RKO (cell line): Measurements from ENCODE around the gene ABO.
A peak's percentile ranks its signal among the peaks of the same experiment; 100 is the strongest.
"Not testable (repeated sequence)": the region's sequence is repeated elsewhere in the genome, so short reads cannot be mapped to it uniquely, and the experiment has no call there.

Experiments used
- DNase-seq: peaks from one replicate; pipeline ENCODE4 v3.0.0-alpha.2; 2016; ENCODE audit warnings: low spot score

ABO gene

GRCh38 chr9:133242241-133242640, 32.8 kb downstream of the ABO start:
- DNase-seq = no peak

- DNase-seq = no peak
Observed at GRCh38 chr9:133239533-133240090, 35.4 kb downstream of the ABO start.

GRCh38 chr9:133238851-133239532, 36.0 kb downstream of the ABO start:
- peak; percentile 36 for DNase-seq

GRCh38 chr9:133238272-133238850, 36.6 kb downstream of the ABO start:
- DNase-seq = no peak

DNA sequence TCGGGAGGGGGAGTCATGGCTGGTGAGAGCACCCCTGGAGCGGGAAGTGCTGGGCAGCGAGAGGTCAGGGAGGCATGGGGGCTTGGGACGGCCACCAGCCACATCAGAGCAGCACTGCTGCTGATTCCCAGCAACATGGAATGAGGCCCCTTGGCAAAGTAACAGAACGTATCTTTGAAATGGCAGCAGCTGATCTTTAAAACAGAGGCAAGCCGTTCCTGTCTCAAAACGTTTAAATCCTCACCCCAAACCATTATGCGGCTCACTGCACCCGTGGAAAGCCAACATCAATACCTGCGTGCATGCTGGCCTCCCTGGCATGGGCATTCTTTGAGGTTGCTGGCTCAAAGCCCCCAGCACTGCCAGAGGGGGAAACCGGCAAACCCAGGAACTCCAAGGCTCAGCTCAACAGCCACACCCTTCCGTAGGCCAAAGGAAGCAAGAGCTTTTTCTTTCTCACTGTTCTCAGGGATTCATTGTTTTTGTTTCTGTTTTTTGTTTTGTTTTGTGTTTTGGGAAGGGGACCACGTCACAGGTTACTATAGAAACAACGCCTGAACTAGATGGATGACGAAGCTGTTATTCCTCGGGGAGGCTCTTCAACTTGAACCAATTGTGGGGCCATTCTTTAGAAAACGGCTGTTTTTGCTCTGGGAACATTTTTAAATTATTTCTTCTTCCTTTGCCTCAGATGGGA, 37.8 kb downstream of the ABO start:
- no peak for DNase-seq

DNA sequence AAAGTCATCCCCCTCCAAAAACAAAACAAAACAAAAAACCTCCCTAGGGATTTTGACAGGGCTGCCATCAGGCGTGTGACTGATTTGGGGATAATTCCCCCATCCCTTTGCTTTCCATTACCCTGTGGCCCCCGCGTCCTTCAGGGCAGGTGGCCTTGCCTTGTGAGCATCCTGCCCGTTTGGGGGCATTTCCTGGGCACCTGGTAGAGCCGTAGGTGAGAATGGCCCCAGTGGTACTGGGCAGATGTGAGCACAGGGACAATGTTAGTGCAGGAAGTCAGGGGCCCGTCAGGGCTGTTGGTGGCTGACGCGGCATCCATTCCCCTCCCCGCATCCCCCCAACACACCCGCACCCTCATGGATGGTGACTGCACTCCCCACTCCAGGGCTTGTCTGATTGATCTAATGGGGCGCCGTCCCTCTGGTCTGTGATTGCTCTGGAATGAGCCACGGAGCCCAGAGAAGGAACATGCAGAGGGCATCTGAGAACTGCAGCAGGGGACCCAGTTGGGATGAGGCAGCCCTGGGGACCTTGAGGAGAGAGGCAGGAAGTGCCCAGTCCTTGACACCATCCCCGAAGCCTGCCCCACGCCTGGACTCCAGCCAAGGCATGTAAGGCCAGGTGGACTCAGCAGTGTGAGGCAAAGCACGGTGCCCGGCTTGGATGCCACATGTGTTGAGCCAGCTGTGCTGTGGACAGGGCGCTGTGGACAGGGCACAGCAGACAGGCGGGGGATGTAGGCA, 38.5 kb downstream of the ABO start:
- not testable (repeated sequence) for DNase-seq

DNA sequence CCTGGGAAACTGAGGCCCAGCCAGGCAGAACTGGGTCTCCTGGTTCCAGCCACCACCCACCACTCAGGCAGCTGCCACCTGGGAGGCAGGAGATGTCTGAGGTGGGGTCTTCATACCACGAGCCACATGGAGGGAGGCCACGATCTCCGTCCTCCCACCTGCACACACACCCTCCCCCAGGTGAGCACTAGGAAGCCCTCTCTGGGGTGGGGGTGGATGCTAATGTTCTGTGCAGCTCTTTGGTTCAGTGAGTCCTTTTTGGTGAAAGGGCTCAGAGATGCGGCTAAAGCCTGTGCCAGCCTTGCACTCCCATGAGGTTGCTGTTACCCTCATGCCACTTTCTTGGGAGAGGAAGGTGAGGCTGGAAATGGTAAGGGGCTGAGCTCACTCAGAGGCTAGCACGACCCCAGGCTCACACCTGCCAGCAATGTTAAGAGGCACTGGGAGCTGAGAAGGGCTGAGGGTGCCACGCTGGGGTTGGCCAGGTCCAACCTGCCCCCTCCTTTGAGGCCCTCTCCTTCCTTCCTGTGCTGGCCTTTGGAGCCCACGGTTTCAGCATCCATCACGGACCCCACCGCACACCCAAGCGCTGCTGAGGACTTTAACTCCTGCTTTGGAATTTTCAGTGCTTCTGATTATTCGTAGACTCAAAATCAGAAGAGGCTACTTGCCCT, 39.3 kb downstream of the ABO start:
- no peak for DNase-seq

DNA sequence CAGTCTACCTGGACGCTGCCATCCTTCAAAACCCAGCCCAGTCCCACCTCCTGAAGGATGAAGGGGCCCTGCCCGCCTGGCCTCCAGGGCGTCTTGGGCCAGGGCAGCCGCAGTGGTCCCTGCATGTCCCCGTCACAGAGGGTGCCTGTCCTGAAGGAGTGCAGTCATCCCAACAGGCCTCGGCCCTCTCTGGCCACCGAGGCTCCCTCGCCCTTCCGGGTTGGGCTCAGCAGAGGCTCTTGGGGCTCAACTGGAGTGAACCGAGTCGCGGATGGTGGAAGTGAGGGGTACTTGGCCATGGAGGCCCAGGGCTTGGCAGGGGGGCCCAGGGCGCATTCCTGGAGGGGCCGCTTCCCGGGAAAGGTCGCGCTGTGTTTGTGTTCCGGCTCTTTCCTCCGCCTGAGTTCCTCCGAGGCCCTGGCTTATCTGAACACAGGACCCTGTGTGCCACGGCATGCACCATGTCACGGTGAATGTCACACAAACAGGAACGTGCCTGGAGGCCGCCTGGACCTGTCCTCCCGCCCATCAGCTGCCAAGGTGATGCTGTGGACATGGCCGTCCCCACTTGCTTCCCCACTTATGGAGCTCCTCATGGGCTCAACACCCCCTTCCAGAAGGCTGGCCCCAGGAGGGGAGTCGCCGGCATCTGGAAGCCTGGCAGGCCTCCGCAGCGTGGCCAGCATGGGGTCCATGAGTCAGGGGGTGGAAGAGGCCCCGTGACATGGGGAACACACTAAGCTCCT, 40.3 kb downstream of the ABO start:
- DNase-seq = no peak

DNA sequence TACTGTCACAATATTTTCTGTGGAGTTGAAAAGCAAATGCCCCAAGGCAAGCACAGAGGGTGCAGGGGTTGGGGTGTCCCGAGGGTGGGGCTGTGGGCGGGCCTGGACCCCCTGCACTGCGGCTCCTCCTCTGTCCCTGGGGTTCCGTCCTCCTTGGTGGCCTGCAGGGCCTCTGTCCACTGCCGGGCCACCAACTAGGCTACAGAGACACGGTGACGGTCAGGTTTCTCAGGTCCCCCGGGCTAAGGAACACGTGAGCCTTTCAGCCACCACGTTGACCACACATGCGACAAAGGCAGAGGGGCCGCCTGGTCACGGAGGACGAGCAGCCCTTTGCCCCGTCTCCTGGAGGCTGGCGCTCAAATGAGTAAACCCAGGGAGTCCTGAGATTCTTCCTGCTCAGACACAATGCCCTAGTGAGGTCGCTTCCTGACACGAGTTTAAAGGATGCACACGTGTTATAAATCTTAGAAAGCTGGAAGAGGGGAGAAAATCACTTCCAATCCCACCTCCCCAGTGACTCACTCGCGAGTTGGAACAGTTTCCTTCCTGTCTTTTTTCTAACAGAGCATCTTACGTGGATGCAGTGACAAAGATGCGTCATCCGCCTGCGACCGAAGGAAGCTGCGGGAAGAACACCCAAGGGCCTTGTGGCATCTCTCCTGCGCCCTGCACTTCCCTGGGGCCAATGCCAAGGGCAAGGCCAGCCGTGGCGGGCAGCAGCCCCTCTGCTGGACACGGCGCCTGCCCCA, 41.1 kb downstream of the ABO start:
- no peak for DNase-seq

DNA sequence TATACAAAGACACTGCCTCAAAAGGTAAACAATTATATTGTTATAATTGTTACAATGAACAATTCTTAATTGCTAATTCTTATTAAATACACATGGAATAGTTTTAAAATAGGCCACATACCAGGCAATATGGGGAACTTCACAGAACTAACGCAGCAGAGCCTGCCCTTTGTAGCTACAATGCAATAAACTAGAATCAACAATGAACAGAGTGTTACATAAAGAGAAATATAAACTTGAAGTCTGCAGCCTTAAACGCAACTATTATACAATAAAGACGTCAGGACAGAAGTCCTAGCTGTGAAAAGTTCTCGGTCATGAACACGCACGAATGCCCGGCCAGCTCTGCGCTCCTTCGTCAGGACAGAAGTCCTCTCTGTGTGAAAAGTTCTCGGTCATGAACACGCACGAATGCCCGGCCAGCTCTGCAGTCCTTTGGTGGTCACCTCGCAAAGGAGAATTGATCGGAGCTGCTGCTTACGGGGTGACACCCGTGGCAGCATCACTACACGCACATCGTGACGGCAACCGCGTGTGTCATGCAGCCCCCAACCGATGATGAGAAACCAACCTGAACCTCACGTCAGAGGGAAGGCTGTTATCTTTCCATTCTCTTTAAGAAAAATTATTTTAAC, 43.0 kb downstream of the ABO start:
- not testable (repeated sequence) for DNase-seq

DNA sequence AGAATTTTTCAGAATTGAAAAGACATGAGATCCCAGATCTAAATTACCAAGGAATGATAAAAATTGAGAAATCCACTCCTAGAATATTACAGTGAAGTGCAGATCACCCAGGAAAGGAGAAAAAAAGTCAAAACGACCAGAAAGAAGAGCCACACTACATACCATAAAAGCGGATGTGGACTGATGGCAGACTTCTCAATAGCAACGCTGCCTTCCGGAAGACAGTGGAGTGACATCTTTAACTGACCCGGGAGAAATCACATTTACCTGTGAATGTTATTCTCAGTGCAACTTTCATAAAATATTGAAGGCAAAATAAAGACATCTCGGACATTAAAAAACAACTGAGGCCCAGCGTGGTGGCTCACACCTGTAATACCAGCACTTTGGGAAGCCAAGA, 44.5 kb downstream of the ABO start:
- DNase-seq = not testable (repeated sequence)

DNA sequence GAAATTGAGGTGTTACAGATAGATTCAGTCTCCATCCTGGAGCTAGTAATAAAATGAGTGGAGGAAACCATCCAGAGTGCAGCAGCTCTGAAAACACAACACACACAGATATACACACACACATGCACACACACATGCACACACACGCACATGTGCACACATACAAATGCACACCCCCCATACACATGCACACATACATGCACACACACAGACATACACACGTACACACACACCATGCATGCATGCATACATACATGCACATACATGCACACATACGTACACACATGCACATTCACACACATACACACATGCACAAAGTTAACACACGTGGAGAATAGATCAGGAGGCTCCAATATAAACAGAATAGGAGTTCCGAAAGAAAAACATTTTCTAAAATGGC, 44.9 kb downstream of the ABO start:
- no peak for DNase-seq

- not testable (repeated sequence) for DNase-seq
Observed at GRCh38 chr9:133228474-133229193, 46.4 kb downstream of the ABO start.

DNA sequence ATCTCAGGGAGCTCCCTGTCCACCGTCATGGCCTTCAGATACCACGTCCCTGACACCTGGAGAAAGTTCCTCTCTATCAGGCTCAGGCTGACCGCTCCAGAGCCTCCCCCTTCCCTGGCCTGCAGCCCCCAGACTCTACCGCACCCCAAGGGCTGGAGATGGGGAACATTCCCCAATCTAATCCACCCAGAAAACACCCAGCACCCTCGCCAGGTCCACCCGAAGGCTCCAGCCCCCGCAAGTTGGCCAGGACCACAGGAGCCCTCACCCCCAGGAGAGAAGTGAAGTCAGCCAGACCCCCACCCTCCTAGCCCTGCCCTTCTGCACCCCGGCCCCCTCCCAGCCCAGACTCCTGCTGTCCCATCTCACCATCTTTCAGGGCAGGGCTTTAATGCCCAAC, 47.0 kb downstream of the ABO start:
- DNase-seq = not testable (repeated sequence)

- no peak for DNase-seq
Observed at GRCh38 chr9:133227242-133227860, 47.6 kb downstream of the ABO start.

DNA sequence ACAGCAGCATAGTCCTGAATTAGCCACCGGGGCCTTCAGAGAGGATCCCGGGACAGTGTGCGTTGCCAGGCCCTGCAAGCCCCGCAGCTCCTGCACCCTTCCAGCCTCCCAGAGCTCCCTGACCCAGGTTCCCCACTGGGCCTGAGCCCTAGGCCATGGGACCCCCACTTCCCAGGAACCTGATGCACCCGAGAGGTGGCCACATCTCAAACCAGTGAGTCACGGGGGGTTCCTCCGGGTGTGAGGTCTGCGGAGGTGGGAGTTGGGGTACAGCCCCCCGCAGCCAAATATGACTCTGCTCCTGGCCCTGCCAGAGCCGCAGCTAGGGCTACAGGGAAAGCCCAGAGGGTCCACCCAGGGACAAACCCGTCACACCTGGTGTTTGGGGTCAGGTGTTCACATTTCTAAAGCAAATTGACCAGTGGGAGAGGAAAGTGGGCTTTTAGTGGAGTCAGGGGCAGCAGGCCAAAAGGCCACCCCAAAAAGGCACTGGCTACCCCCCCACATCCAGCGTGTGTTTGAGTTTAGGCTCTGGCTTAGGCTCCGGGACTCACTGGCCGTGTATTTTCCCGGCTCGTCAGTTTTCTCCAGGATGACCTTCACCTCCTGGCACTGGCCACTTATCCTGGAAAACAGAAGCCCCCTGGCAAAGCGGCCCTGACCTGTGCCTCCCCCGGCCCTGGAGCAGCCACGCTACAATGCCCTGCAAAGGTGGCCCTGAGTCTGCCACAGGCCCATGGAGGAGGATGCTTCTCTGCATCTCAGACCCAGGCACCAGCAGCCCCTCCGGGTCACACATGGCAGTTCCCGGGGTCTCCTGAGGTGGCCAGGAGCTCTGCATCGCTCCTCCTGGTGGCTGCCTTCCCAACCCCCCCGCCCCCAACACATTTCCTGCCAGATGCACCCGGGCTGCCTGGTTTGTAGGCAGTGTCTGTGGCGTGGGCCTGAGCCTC, 48.5 kb downstream of the ABO start:
- DNase-seq = no peak

GRCh38 chr9:133225171-133226011, 49.6 kb downstream of the ABO start:
- no peak for DNase-seq
